GM23338 (cell line): ENCODE measurements around the gene RUVBL2. TPM values are rescaled to one million over a fixed set of nuclear protein-coding genes. Genes with fewer than 3 reads are reported as not detected.

Experiments used
- ATAC-seq: fragments of 200-7000 bp; cut with Tn5 transposase; 3 replicates; pipeline ENCODE4 v1.9.1; 2020
- DNase-seq: peaks from one replicate; pipeline ENCODE4 v3.0.0-alpha.2; 2015; ENCODE audit warnings: low spot score
- H2AFZ ChIP-seq: fragments of 200-600 bp; sonication (generic); 2 replicates; pipeline ENCODE4 v1.8.0; 2016; ENCODE audit warnings: antibody characterized with exemption, mild to moderate bottlenecking, moderate library complexity
- H3F3A ChIP-seq: fragments of 200-600 bp; sonication (generic); replicated peaks from 2 replicates; pipeline ENCODE4 v1.8.0; 2017; ENCODE audit warnings: antibody characterized with exemption, mixed run types, low read depth
- H3K27ac ChIP-seq: fragments of 200-600 bp; sonication (generic); 2 replicates; pipeline ENCODE4 v1.6.1; 2016; ENCODE audit warnings: low read depth
- H3K27me3 ChIP-seq: fragments of 200-600 bp; sonication (generic); 2 replicates; pipeline ENCODE4 v1.8.0; 2016; ENCODE audit warnings: mild to moderate bottlenecking, mixed run types, moderate library complexity; ENCODE audit not compliant: insufficient read depth
- H3K36me3 ChIP-seq: fragments of 200-600 bp; sonication (generic); 2 replicates; pipeline ENCODE4 v1.8.0; 2016; ENCODE audit warnings: mild to moderate bottlenecking; ENCODE audit not compliant: insufficient read depth
- H3K4me1 ChIP-seq: fragments of 200-600 bp; sonication (generic); 2 replicates; pipeline ENCODE4 v1.8.0; 2016; ENCODE audit warnings: mild to moderate bottlenecking, moderate library complexity; ENCODE audit not compliant: insufficient read depth
- H3K4me2 ChIP-seq: fragments of 200-600 bp; sonication (generic); 2 replicates; pipeline ENCODE4 v1.7.1; 2017; ENCODE audit warnings: mixed run types
- H3K4me3 ChIP-seq: fragments of 200-600 bp; sonication (generic); 2 replicates; pipeline ENCODE4 v1.6.1; 2016; ENCODE audit warnings: mixed run types
- H3K79me2 ChIP-seq: fragments of 200-600 bp; sonication (generic); replicated peaks from 2 replicates; pipeline ENCODE4 v1.8.0; 2017; ENCODE audit warnings: mild to moderate bottlenecking; ENCODE audit not compliant: insufficient read depth
- H3K9me2 ChIP-seq: fragments of 200-600 bp; sonication (generic); 2 replicates; pipeline ENCODE4 v1.8.0; 2017; ENCODE audit not compliant: insufficient read depth
- H4K20me1 ChIP-seq: fragments of 200-600 bp; sonication (generic); replicated peaks from 2 replicates; pipeline ENCODE4 v1.8.0; 2017; ENCODE audit warnings: mild to moderate bottlenecking; ENCODE audit not compliant: insufficient read depth
- H3K27ac Mint-ChIP-seq: 2 replicates; pipeline ENCODE4 v1.8.0; 2020; ENCODE audit warnings: inconsistent platforms, mild to moderate bottlenecking, moderate library complexity, mixed read lengths
- H3K27me3 Mint-ChIP-seq: 3 replicates; pipeline ENCODE4 v1.8.0; 2022; ENCODE audit warnings: low read depth, mild to moderate bottlenecking, moderate library complexity, mixed read lengths, inconsistent platforms; ENCODE audit not compliant: insufficient read depth, poor library complexity
- H3K36me3 Mint-ChIP-seq: 3 replicates; pipeline ENCODE4 v1.8.0; 2021; ENCODE audit warnings: low read depth, mild to moderate bottlenecking, inconsistent platforms, moderate library complexity, mixed read lengths
- H3K4me1 Mint-ChIP-seq: 3 replicates; pipeline ENCODE4 v1.8.0; 2020; ENCODE audit warnings: mild to moderate bottlenecking, inconsistent platforms, mixed read lengths
- H3K4me3 Mint-ChIP-seq: 3 replicates; pipeline ENCODE4 v1.8.0; 2021; ENCODE audit warnings: moderate library complexity, mild to moderate bottlenecking, inconsistent platforms, mixed read lengths
- H3K9me3 Mint-ChIP-seq: 3 replicates; pipeline ENCODE4 v1.8.0; 2020; ENCODE audit warnings: moderate library complexity, mild to moderate bottlenecking, inconsistent platforms, mixed read lengths
- CREB1 ChIP-seq: fragments of 250-450 bp; sonication (Bioruptor Pico); IDR thresholded peaks from 2 replicates; pipeline ENCODE4 v1.5.0; 2020; ENCODE audit warnings: low read depth, mild to moderate bottlenecking, moderate library complexity
- ETS1 ChIP-seq: IDR thresholded peaks from 2 replicates; pipeline ENCODE4 v1.6.1; 2016; ENCODE audit warnings: antibody characterized with exemption
- EZH2 ChIP-seq: fragments of 200-600 bp; sonication (generic); IDR thresholded peaks from one replicate; pipeline ENCODE4 v1.8.0; 2017; ENCODE audit warnings: antibody characterized with exemption, mild to moderate bottlenecking, low read depth; ENCODE audit not compliant: unreplicated experiment
- EZH2phosphoT487 ChIP-seq: fragments of 200-600 bp; sonication (generic); IDR thresholded peaks from one replicate; pipeline ENCODE4 v1.8.1; 2018; ENCODE audit warnings: antibody characterized with exemption; ENCODE audit not compliant: unreplicated experiment
- JUNB ChIP-seq: IDR thresholded peaks from one replicate; pipeline ENCODE4 v1.6.1; 2016; ENCODE audit warnings: antibody characterized with exemption; ENCODE audit not compliant: unreplicated experiment
- NANOG ChIP-seq: IDR thresholded peaks from 2 replicates; pipeline ENCODE4 v1.6.1; 2016; ENCODE audit warnings: antibody characterized with exemption, borderline replicate concordance
- POLR2AphosphoS5 ChIP-seq: IDR thresholded peaks from 2 replicates; pipeline ENCODE4 v1.6.1; 2016; ENCODE audit warnings: antibody characterized with exemption, low read depth
- REST ChIP-seq: IDR thresholded peaks from one replicate; pipeline ENCODE4 v1.6.1; 2018; ENCODE audit warnings: antibody characterized with exemption; ENCODE audit not compliant: unreplicated experiment
- STAT1 ChIP-seq: IDR thresholded peaks from one replicate; pipeline ENCODE4 v1.6.1; 2016; ENCODE audit warnings: antibody characterized with exemption; ENCODE audit not compliant: unreplicated experiment
- ZNF114 ChIP-seq: fragments of 250-450 bp; sonication (Bioruptor Pico); IDR thresholded peaks from 2 replicates; pipeline ENCODE4 v1.5.0; 2020; ENCODE audit warnings: mild to moderate bottlenecking, moderate library complexity
- ZNF331 ChIP-seq: fragments of 250-450 bp; sonication (Bioruptor Pico); IDR thresholded peaks from 2 replicates; pipeline ENCODE4 v1.5.0; 2020; ENCODE audit warnings: low read depth, mild to moderate bottlenecking, moderate library complexity
- ZNF462 ChIP-seq: fragments of 250-450 bp; sonication (Bioruptor Pico); IDR thresholded peaks from 2 replicates; pipeline ENCODE4 v1.5.0; 2020; ENCODE audit warnings: mild to moderate bottlenecking, moderate library complexity
- polyA plus RNA-seq: library from polyadenylated mRNA; unstranded; fragments of >200 nt; fragmentation: Nextera tagmentation; extraction: Ambion mirVana; gene quantifications from 2 replicates; pipeline ENCODE4 v1.2.1, GENCODE V29; 2016
- total RNA-seq: library from RNA; depleted of rRNA; stranded (reverse); fragments of >200 nt; shearing (Covaris generic); gene quantifications from 2 replicates; pipeline ENCODE4 v1.2.3, GENCODE V29; 2014

RUVBL2 gene
- total and polyA plus RNA-seq, 2 experiments from 2014 or later = 196 to 252 TPM

- TF ChIP-seq ZNF462 (CRISPR knock-in tag) (no peak), STAT1 (no peak), POLR2AphosphoS5 (no peak), ZNF331 (CRISPR knock-in tag) (no peak), ZNF114 (CRISPR knock-in tag) (no peak), NANOG (no peak)
Measured at GRCh38 chr19:48990400-48990799, 3.3 kb upstream of the RUVBL2 start (continued).

- Histone ChIP-seq H3K27me3 (no peaks in the 10 kb centered on the region), H3K9me2 (no peaks in the 10 kb centered on the region), H3K27ac (no peak overlapping the region), H2AFZ (no peak overlapping the region), H3K4me1 (peaks cover 13% of the 10 kb centered on the region; the same call in 1 of the 2 replicates), H3K79me2 (peaks cover 38% of the 10 kb centered on the region), H3K4me2 (0 out of 2 replicates have a peak overlapping the region, but pooled peaks have one; percentile 98), H3K4me3 (no peak overlapping the region), H4K20me1 (peaks cover 6% of the 10 kb centered on the region), H3K36me3 (peaks cover 6% of the 10 kb centered on the region), H3F3A (0 out of 2 replicates have a peak, but pooled peaks cover 3% of the 10 kb centered on the region)
- ATAC-seq (no peak), DNase-seq (no peak)
- H3K9me3 Mint-ChIP-seq = no peaks in the 10 kb centered on the region
- H3K27ac Mint-ChIP-seq = no peak overlapping the region; the same call in 1 of the 2 replicates
- peaks cover 36% of the 10 kb centered on the region for H3K36me3 Mint-ChIP-seq
- peaks cover 24% of the 10 kb centered on the region for H3K4me1 Mint-ChIP-seq
- peak overlapping the region; percentile 42; the same call in 1 of the 3 replicates for H3K4me3 Mint-ChIP-seq
- H3K27me3 Mint-ChIP-seq = peaks cover 14% of the 10 kb centered on the region
- no peak for TF ChIP-seq EZH2
- no peak for TF ChIP-seq JUNB
- TF ChIP-seq EZH2phosphoT487 = no peak
- no peak for TF ChIP-seq REST
- no peak for TF ChIP-seq ZNF114 (CRISPR knock-in tag)
- TF ChIP-seq CREB1 (CRISPR knock-in tag) = no peak
- no peak for TF ChIP-seq POLR2AphosphoS5
- TF ChIP-seq STAT1 = no peak
- TF ChIP-seq ETS1 = no peak
- TF ChIP-seq ZNF331 (CRISPR knock-in tag) = no peak
Measured at GRCh38 chr19:48991011-48991609, 2.6 kb upstream of the RUVBL2 start.
